ENCODE data around the gene BSX.

GRCh38 chr11:122933416-122933815 lies 48.2 kb downstream of the BSX start:
- no peak for TF ChIP-seq CTCF (IDR thresholded peaks at IDR 0.05)
- TF ChIP-seq EZH2phosphoT487 (IDR thresholded peaks at IDR 0.05), result no peak
